ENCODE results near the gene PPP2R1B. TPM values are rescaled to one million over a fixed set of nuclear protein-coding genes. Genes with fewer than 3 reads are reported as not detected.
A peak's percentile ranks its signal among the peaks of the same experiment; 100 is the strongest.

Gene PPP2R1B
- polyA plus RNA-seq, 3 donors from 2014 or later, result 12.0 to 20.3 (median 13.4) TPM

GRCh38 chr11:111759376-111759775 lies 6.8 kb downstream of the PPP2R1B start:
- peaks cover 4 to 13% of the 10 kb centered on the region in 2 donors for H3K4me1 Mint-ChIP-seq
- peaks cover 0 to 2% (median 0%) of the 10 kb centered on the region in 6 donors for H3K9me3 Mint-ChIP-seq
- no peak overlapping the region for H3K4me3 Mint-ChIP-seq
- no peak for DNase-seq
- no peak overlapping the region for H3K27ac Mint-ChIP-seq
- peaks cover 0 to 2% (median 0%) of the 10 kb centered on the region in 3 donors for H3K27me3 Mint-ChIP-seq (ENCODE audit: low read depth in 3 of 3)
- H3K36me3 Mint-ChIP-seq, result peaks cover 21 to 56% (median 28%) of the 10 kb centered on the region in 3 donors

GRCh38 chr11:111756097-111756496 lies 10.1 kb downstream of the PPP2R1B start:
- Mint-ChIP-seq H3K9me3 (peaks cover 0 to 2% (median 0%) of the 10 kb centered on the region in 6 donors), H3K4me1 (no peaks in the 10 kb centered on the region), H3K36me3 (peaks cover 29 to 55% (median 29%) of the 10 kb centered on the region in 3 donors), H3K4me3 (no peak overlapping the region), H3K27me3 (ENCODE audit: low read depth in 3 of 3) (peaks cover 0 to 2% (median 0%) of the 10 kb centered on the region in 3 donors), H3K27ac (no peak overlapping the region)
- no peak for DNase-seq

- Mint-ChIP-seq H3K4me1 (peaks cover 0 to 2% of the 10 kb centered on the region in 2 donors), H3K4me3 (no peak overlapping the region), H3K9me3 (no peaks in the 10 kb centered on the region), H3K36me3 (peaks cover 34 to 56% (median 39%) of the 10 kb centered on the region in 3 donors), H3K27ac (no peak overlapping the region), H3K27me3 (ENCODE audit: low read depth in 3 of 3) (peaks cover 0 to 2% (median 2%) of the 10 kb centered on the region in 3 donors)
- no peak for DNase-seq
Measured at GRCh38 chr11:111749646-111750045, 16.5 kb downstream of the PPP2R1B start.

DNA sequence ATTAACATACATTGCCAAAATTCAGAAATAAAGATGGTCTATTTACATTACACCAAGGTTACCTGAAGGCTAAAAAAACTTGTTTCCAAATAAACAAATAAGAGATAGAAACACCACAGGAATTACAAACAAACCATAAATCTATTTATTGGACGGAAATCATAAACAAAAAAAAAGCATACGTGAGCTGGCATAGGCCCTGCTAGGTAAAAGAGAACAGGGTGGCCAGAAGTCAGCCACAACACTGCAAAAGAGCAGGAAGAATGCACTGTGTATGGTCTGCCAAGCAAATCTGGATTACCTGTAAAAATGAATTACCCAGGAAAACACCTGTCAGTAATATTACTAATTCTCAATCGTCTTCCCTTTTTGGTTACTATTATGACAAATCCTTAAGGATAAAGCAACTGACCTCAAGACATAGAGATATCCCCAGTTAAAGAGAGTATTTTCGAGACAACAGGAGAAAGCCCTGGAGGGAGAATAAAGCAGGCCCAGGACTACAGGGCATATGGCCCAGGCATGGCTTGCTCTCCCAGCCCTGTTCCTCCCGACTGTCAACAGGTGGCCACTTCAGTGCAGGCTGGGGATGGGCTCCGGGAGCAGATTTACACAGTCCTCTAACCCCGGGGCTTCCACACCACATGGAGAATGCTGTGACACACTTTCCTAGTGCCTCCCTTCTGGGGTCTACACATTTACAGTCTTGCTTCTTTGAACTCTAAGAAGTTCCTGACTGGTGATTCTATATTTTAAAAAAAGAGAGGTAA lies 18.0 kb downstream of the PPP2R1B start:
- no peak for DNase-seq
- Mint-ChIP-seq H3K27me3 (ENCODE audit: low read depth in 3 of 3) (peaks cover 0 to 2% (median 2%) of the 10 kb centered on the region in 3 donors), H3K36me3 (peaks cover 36 to 58% (median 39%) of the 10 kb centered on the region in 3 donors), H3K4me1 (peaks cover 0 to 2% of the 10 kb centered on the region in 2 donors), H3K4me3 (no peak overlapping the region), H3K27ac (peak overlapping the region in 1 of 6 donors; percentile 46), H3K9me3 (no peaks in the 10 kb centered on the region)

GRCh38 chr11:111745719-111746504 lies 20.3 kb downstream of the PPP2R1B start:
- H3K9me3 Mint-ChIP-seq, result no peaks in the 10 kb centered on the region
- no peak overlapping the region for H3K4me3 Mint-ChIP-seq
- peaks cover 40 to 66% (median 45%) of the 10 kb centered on the region in 3 donors for H3K36me3 Mint-ChIP-seq
- H3K27me3 Mint-ChIP-seq (ENCODE audit: low read depth in 3 of 3), result peaks cover 0 to 2% (median 2%) of the 10 kb centered on the region in 3 donors
- peak overlapping the region in 1 of 6 donors; percentile 29 for H3K27ac Mint-ChIP-seq
- no peak for DNase-seq
- H3K4me1 Mint-ChIP-seq, result peaks cover 0 to 2% of the 10 kb centered on the region in 2 donors

DNA sequence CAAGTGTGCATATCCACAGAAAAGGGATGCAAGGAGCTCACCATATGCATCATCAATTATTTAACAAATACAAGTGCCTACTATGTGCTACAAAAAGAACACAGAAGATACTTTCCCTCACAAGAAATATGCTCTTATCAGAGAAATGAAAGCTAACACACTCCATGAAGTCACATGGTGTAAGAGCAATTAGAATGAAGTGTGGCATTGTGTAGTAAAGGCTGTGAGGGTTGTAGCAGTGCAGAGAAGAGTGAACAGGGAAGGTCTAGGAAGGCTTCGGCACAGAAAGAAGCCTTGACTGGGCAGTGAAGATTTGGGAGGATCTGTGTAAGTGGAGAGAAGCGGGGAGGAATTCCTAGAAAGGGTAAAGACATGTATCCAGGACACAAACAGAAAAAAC lies 22.5 kb downstream of the PPP2R1B start:
- Mint-ChIP-seq H3K4me3 (no peak overlapping the region), H3K27ac (peak overlapping the region in 1 of 6 donors; percentile 20), H3K36me3 (peaks cover 32 to 70% (median 42%) of the 10 kb centered on the region in 3 donors), H3K4me1 (peaks cover 0 to 2% of the 10 kb centered on the region in 2 donors), H3K27me3 (ENCODE audit: low read depth in 3 of 3) (peaks cover 0 to 2% (median 0%) of the 10 kb centered on the region in 3 donors), H3K9me3 (no peaks in the 10 kb centered on the region)
- no peak for DNase-seq

DNA sequence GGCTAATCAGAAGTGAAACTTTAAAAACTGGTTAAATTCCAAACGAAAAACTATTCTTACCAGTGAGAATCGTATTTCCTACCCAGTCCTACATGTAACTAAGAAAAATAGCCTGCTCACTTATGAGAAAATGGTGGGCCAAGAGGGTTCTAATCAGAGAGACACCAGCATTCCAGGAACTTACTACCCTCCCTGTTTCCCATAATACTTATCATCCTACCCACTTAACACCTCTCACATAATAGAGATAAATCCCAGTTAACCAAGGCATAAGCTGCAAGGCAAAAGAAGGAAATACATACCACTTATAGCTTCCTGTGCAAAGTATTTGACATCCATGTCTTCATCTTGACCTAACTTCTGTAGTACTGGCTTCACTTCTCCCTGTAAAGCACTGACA lies 24.4 kb downstream of the PPP2R1B start:
- no peak overlapping the region for H3K4me3 Mint-ChIP-seq
- DNase-seq, result no peak
- H3K27me3 Mint-ChIP-seq (ENCODE audit: low read depth in 3 of 3), result peaks cover 0 to 3% (median 0%) of the 10 kb centered on the region in 3 donors
- H3K36me3 Mint-ChIP-seq, result peaks cover 24 to 61% (median 28%) of the 10 kb centered on the region in 3 donors
- H3K4me1 Mint-ChIP-seq, result no peaks in the 10 kb centered on the region
- H3K27ac Mint-ChIP-seq, result peak overlapping the region in 2 of 6 donors; percentile 29 to 37
- no peaks in the 10 kb centered on the region for H3K9me3 Mint-ChIP-seq

DNA sequence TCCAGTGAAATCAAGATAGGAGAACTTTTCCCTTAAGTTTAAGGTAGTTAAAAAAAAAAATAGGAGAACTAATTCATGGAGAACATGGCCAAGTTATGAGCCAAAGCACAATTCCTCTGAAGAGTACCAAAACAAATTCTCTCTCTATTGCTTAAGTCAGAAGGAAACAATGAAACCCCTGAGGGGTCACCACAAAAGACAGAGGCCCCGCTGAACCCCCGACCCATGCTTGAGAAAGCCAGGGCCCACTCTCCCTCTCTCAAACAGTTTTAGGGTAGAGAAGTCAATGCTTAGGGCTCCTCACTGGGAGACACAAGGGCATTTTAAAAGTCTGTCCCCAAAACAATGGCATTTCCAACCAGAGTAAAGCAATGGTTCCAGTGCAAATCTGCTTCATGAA lies 26.9 kb downstream of the PPP2R1B start:
- Mint-ChIP-seq H3K27me3 (ENCODE audit: low read depth in 3 of 3) (peaks cover 0 to 3% (median 0%) of the 10 kb centered on the region in 3 donors), H3K4me1 (no peaks in the 10 kb centered on the region), H3K4me3 (no peak overlapping the region), H3K9me3 (no peaks in the 10 kb centered on the region), H3K27ac (no peak overlapping the region), H3K36me3 (peaks cover 9 to 41% (median 19%) of the 10 kb centered on the region in 3 donors)
- DNase-seq, result no peak

DNA sequence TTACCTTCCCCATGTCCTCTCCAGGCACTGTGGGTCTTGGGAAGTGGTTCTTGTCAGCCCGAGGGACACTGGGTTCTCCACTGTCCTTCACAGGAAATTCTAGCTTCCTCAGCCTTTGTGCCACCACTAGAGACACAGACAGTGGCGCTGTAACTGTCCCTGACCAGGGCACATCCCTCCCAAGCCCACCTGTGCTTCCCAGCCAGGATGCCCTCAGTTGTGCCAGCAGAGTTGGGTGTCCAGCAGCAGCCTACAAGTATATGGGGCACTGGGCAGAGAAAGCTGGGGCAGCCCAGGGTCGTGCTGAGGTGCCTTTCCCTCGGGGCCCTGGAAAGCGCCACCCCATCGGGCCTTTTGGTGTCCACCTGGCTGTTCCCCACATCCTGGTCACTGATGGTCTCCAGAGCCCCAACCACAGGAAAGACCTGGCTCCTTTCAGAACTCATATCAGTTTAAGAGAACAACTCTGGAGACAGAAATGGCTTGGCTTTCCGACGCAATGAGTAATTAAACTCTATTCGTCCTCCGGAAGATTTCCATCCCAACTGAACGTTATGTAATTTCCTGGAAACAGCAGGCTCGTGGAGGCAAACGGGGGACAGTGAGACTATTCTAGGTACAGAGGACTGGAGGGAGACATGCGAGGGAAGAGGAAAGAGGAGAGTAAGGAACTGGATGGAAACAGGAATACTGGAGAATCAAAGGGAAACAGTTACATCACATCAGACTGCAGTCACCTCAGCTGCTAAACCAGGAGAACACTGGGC lies 28.6 kb downstream of the PPP2R1B start:
- H3K4me3 Mint-ChIP-seq, result no peak overlapping the region
- H3K9me3 Mint-ChIP-seq, result no peaks in the 10 kb centered on the region

GRCh38 chr11:111736621-111737443 lies 29.4 kb downstream of the PPP2R1B start:
- Mint-ChIP-seq H3K27ac (peak overlapping the region in 1 of 6 donors; percentile 45), H3K27me3 (ENCODE audit: low read depth in 3 of 3) (peaks cover 0 to 3% (median 0%) of the 10 kb centered on the region in 3 donors), H3K4me1 (no peaks in the 10 kb centered on the region), H3K4me3 (no peak overlapping the region), H3K9me3 (no peaks in the 10 kb centered on the region), H3K36me3 (peaks cover 4 to 24% (median 13%) of the 10 kb centered on the region in 3 donors)
- DNase-seq, result no peak

More for the DNA sequence above, 28.6 kb downstream of the PPP2R1B start:
- Mint-ChIP-seq H3K27me3 (ENCODE audit: low read depth in 3 of 3) (peaks cover 0 to 3% (median 0%) of the 10 kb centered on the region in 3 donors), H3K4me1 (no peaks in the 10 kb centered on the region), H3K27ac (peak overlapping the region in 1 of 6 donors; percentile 45), H3K36me3 (peaks cover 4 to 30% (median 14%) of the 10 kb centered on the region in 3 donors)
- DNase-seq, result no peak

DNA sequence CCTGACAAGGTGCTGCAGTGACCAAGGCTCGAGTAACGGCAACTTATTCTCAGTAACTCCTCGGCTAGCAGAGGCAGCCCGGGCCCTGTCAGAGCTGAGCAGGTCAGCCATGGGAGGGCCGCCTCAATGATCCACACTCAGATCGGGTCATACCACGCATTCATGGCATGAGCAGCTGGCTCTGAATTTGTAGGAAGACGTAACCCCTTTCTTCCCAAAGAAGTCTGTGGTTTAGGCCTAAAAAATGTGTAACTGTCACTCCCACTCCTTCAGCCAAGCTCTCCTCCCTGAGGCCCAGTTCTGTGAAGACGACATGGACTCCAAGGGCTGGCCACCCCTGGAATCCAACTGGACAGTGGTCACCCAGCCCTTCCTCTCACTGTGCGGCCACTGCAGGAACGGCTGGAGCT lies 30.0 kb downstream of the PPP2R1B start:
- no peak for DNase-seq
- Mint-ChIP-seq H3K27ac (no peak overlapping the region), H3K4me1 (no peaks in the 10 kb centered on the region), H3K27me3 (ENCODE audit: low read depth in 3 of 3) (peaks cover 0 to 3% (median 0%) of the 10 kb centered on the region in 3 donors), H3K36me3 (peaks cover 0 to 17% (median 7%) of the 10 kb centered on the region in 3 donors), H3K9me3 (no peaks in the 10 kb centered on the region), H3K4me3 (no peak overlapping the region)

DNA sequence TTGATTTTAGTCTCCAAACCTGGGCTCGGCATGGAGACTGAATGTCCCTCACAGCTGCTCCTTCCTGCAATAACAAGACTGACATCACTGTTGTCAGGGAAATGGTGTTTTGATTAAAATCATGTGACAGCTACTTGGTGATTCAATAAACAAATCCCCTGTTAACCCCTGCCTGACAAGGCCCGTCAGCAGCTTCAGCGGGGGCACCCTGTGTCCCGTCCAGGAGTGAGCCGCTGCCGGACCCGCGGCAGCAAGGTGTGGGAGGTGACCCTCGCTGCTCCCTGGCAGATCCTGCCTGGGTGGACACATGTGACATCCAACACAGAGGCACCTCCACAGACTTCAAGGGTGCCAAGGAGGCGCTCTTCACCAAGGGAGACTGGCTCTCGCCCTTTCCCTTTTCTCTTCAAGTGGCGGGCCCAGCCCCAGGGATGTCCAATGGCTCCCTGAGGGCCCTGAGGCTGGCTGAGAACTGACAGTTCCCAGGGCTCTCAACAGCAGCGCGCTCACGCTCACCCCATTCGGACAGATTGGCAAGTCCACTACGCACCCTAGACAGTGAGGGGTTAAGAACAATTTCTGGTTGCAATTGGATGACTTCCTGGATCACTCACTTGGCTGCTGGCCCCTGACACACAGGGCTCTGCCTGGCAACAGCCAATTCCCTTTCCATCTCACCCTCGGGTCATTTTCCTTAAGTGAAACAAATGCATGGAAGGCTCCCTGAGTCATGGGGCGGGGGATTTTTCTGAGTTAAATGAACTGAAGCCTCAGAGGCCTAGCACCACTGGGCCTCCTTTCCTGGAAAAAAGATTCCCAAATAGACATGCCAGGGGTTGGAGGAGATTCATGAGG lies 30.7 kb downstream of the PPP2R1B start:
- DNase-seq, result no peak
- no peak overlapping the region for H3K4me3 Mint-ChIP-seq
- no peaks in the 10 kb centered on the region for H3K9me3 Mint-ChIP-seq
- H3K27ac Mint-ChIP-seq, result peak overlapping the region in 1 of 6 donors; percentile 53
- H3K36me3 Mint-ChIP-seq, result peaks cover 0 to 10% (median 0%) of the 10 kb centered on the region in 3 donors
- H3K27me3 Mint-ChIP-seq (ENCODE audit: low read depth in 3 of 3), result peaks cover 0 to 3% (median 0%) of the 10 kb centered on the region in 3 donors
- H3K4me1 Mint-ChIP-seq, result no peaks in the 10 kb centered on the region
